ENCODE measurements around the gene RGS6. TPM values are rescaled to one million over a fixed set of nuclear protein-coding genes. Genes with fewer than 3 reads are reported as not detected.

RGS6 gene
- total RNA-seq, 2 experiments from 2014 or later = not detected

- ATAC-seq = no peak
- Mint-ChIP-seq H3K4me1 (ENCODE audit: low read depth) (no peaks in the 10 kb centered on the region), H3K27ac (no peak overlapping the region), H3K27me3 (no peaks in the 10 kb centered on the region), H3K36me3 (ENCODE audit: low read depth) (no peaks in the 10 kb centered on the region), H3K4me3 (no peak overlapping the region), H3K9me3 (no peaks in the 10 kb centered on the region)
- POLR2A ChIA-PET = no interaction called here
- TF ChIP-seq, protein P1, sequence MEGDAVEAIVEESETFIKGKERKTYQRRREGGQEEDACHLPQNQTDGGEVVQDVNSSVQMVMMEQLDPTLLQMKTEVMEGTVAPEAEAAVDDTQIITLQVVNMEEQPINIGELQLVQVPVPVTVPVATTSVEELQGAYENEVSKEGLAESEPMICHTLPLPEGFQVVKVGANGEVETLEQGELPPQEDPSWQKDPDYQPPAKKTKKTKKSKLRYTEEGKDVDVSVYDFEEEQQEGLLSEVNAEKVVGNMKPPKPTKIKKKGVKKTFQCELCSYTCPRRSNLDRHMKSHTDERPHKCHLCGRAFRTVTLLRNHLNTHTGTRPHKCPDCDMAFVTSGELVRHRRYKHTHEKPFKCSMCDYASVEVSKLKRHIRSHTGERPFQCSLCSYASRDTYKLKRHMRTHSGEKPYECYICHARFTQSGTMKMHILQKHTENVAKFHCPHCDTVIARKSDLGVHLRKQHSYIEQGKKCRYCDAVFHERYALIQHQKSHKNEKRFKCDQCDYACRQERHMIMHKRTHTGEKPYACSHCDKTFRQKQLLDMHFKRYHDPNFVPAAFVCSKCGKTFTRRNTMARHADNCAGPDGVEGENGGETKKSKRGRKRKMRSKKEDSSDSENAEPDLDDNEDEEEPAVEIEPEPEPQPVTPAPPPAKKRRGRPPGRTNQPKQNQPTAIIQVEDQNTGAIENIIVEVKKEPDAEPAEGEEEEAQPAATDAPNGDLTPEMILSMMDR (IDR thresholded peaks at IDR 0.05) = no peak
- no peak for DNase-seq
- CTCF ChIA-PET = no interaction called here
- intact Hi-C loops (cut with micrococcal nuclease) = no loop called here
Observed at GRCh38 chr14:72061718-72062117, 129.5 kb downstream of the RGS6 start.

GRCh38 chr14:72063761-72064282, 131.6 kb downstream of the RGS6 start:
- no peak overlapping the region for H3K27ac Mint-ChIP-seq
- ATAC-seq = no peak

GRCh38 chr14:72064501-72064900, 132.3 kb downstream of the RGS6 start:
- Mint-ChIP-seq H3K27ac (no peak overlapping the region), H3K9me3 (no peaks in the 10 kb centered on the region), H3K4me3 (no peak overlapping the region), H3K36me3 (ENCODE audit: low read depth) (no peaks in the 10 kb centered on the region), H3K27me3 (peaks cover 2% of the 10 kb centered on the region), H3K4me1 (ENCODE audit: low read depth) (no peaks in the 10 kb centered on the region)
- POLR2A ChIA-PET = no interaction called here
- CTCF ChIA-PET = no interaction called here
- DNase-seq (no peak), ATAC-seq (no peak)
- TF ChIP-seq, protein P1 (IDR thresholded peaks at IDR 0.05) = no peak
- intact Hi-C loops (cut with micrococcal nuclease) = no loop called here

More at GRCh38 chr14:72063761-72064282, 131.6 kb downstream of the RGS6 start:
- intact Hi-C loops (cut with micrococcal nuclease) = no loop called here
- H3K4me3 Mint-ChIP-seq = no peak overlapping the region
- peaks cover 2% of the 10 kb centered on the region for H3K27me3 Mint-ChIP-seq
- H3K36me3 Mint-ChIP-seq (ENCODE audit: low read depth) = no peaks in the 10 kb centered on the region
- POLR2A ChIA-PET = no interaction called here
- no peak for DNase-seq
- no peaks in the 10 kb centered on the region for H3K4me1 Mint-ChIP-seq (ENCODE audit: low read depth)
- TF ChIP-seq, protein P1 (IDR thresholded peaks at IDR 0.05) = no peak
- CTCF ChIA-PET = interaction anchor here (0.9 to 1.5 kb wide), 2 partner anchors 40 to 91 kb away, joined by 3 read pairs; no protein-coding TSS in a partner anchor
- H3K9me3 Mint-ChIP-seq = no peaks in the 10 kb centered on the region

- Mint-ChIP-seq H3K4me3 (no peak overlapping the region), H3K9me3 (no peaks in the 10 kb centered on the region), H3K27me3 (peaks cover 2% of the 10 kb centered on the region), H3K4me1 (ENCODE audit: low read depth) (no peaks in the 10 kb centered on the region), H3K36me3 (ENCODE audit: low read depth) (no peaks in the 10 kb centered on the region), H3K27ac (no peak overlapping the region)
- ATAC-seq (no peak), DNase-seq (no peak)
- ChIA-PET CTCF (no interaction called here), POLR2A (interaction anchor here (0.7 kb wide), 1 partner anchor 10 kb away, joined by 3 read pairs; no protein-coding TSS in a partner anchor)
- intact Hi-C loops (cut with micrococcal nuclease) = no loop called here
- TF ChIP-seq, protein P1 (IDR thresholded peaks at IDR 0.05) = no peak
Observed at GRCh38 chr14:72070458-72070857, 138.2 kb downstream of the RGS6 start.

GRCh38 chr14:72075649-72076334, 143.6 kb downstream of the RGS6 start:
- CTCF ChIA-PET = no interaction called here
- Mint-ChIP-seq H3K27me3 (no peaks in the 10 kb centered on the region), H3K27ac (no peak overlapping the region), H3K9me3 (no peaks in the 10 kb centered on the region), H3K4me3 (no peak overlapping the region), H3K36me3 (ENCODE audit: low read depth) (no peaks in the 10 kb centered on the region), H3K4me1 (ENCODE audit: low read depth) (no peaks in the 10 kb centered on the region)
- TF ChIP-seq, protein P1 (IDR thresholded peaks at IDR 0.05) = no peak
- POLR2A ChIA-PET = no interaction called here
- intact Hi-C loops (cut with micrococcal nuclease) = no loop called here
- DNase-seq (no peak), ATAC-seq (no peak)

All from activated CD8-positive, alpha-beta T cell treated with anti-CD3 and anti-CD28 coated beads for 36 hours (primary cell).